Ecto neural progenitor cell (in vitro differentiated cells): ENCODE measurements around the gene DDX23.
"Not testable (repeated sequence)": the region's sequence is repeated elsewhere in the genome, so short reads cannot be mapped to it uniquely, and the experiment has no call there.

Experiments
- DNase-seq: peaks from one replicate; pipeline ENCODE4 v3.0.0-alpha.2; 2018; ENCODE audit warnings: low spot score

The DDX23 gene

GRCh38 chr12:48851883-48852733 is at the start of gene DDX23:
Gene DDX23, minus strand, starts transcription at chr12:48852163. Its CDS starts 6,381 bp downstream, at chr12:48845782.
- peak; percentile 98 for DNase-seq

GRCh38 chr12:48901278-48901677 is 49.3 kb upstream of the DDX23 start:
- DNase-seq: no peak

- DNase-seq: no peak
These were observed 47.7 kb upstream of the DDX23 start for GRCh38 chr12:48899651-48900050.

GRCh38 chr12:48894271-48894670 is 42.3 kb upstream of the DDX23 start:
- DNase-seq: no peak

- DNase-seq: peak; percentile 96
These were observed 38.9 kb upstream of the DDX23 start for GRCh38 chr12:48890657-48891418.

GRCh38 chr12:48889679-48890078 is 37.7 kb upstream of the DDX23 start:
- DNase-seq: no peak

- peak; percentile 92 for DNase-seq
These were observed 31.6 kb upstream of the DDX23 start for GRCh38 chr12:48883305-48884161.

- DNase-seq: no peak
These were observed 31.0 kb upstream of the DDX23 start for GRCh38 chr12:48882972-48883304.

- DNase-seq: peak; percentile 65
These were observed 30.3 kb upstream of the DDX23 start for GRCh38 chr12:48882315-48882687.

GRCh38 chr12:48881686-48882314 is 29.8 kb upstream of the DDX23 start:
- no peak for DNase-seq

GRCh38 chr12:48880647-48881046 is 28.7 kb upstream of the DDX23 start:
- no peak for DNase-seq

- DNase-seq: no peak
These were observed 26.6 kb upstream of the DDX23 start for GRCh38 chr12:48878548-48878947.

GRCh38 chr12:48875944-48876515 is 24.1 kb upstream of the DDX23 start:
- no peak for DNase-seq

- DNase-seq: not testable (repeated sequence)
These were observed 21.6 kb upstream of the DDX23 start for GRCh38 chr12:48873534-48873933.

GRCh38 chr12:48873096-48873495 is 21.1 kb upstream of the DDX23 start:
- no peak for DNase-seq

- DNase-seq: no peak
These were observed 17.2 kb upstream of the DDX23 start for GRCh38 chr12:48869191-48869590.

GRCh38 chr12:48868451-48868850 is 16.5 kb upstream of the DDX23 start:
- no peak for DNase-seq

- DNase-seq: no peak
These were observed 14.2 kb upstream of the DDX23 start for GRCh38 chr12:48866052-48866711.

GRCh38 chr12:48865281-48866051 is 13.5 kb upstream of the DDX23 start, which contains the start of gene RND1:
Gene RND1, minus strand, starts transcription at chr12:48865870. Its CDS starts 103 bp downstream, at chr12:48865767.
- peak; percentile 97 for DNase-seq

- DNase-seq: no peak
These were observed 11.3 kb upstream of the DDX23 start for GRCh38 chr12:48863291-48863690.
